H7 (cell line): ENCODE measurements around the gene TIGD7. TPM values are rescaled to one million over a fixed set of nuclear protein-coding genes. Genes with fewer than 3 reads are reported as not detected.

Experiments used
- DNase-seq: peaks from one replicate; pipeline ENCODE4 v3.0.0; 2012
- H3K27me3 ChIP-seq: 2 replicates; pipeline ENCODE4 v1.6.0; 2011; ENCODE audit warnings: mild to moderate bottlenecking, low read length; ENCODE audit not compliant: control insufficient read depth, insufficient read depth
- H3K36me3 ChIP-seq: replicated peaks from 2 replicates; pipeline ENCODE4 v1.5.1; 2011; ENCODE audit warnings: low read length; ENCODE audit not compliant: control insufficient read depth, insufficient read depth
- H3K4me3 ChIP-seq: 2 replicates; pipeline ENCODE4 v1.5.1; 2011; ENCODE audit warnings: low read depth, mild to moderate bottlenecking, control low read depth, low read length, moderate library complexity; ENCODE audit not compliant: insufficient read depth
- total RNA-seq: library from RNA; depleted of rRNA; stranded (reverse); fragments of >200 nt; shearing (Covaris generic); gene quantifications from 2 replicates; pipeline ENCODE4 v1.2.3, GENCODE V29; 2014; rRNA removed

The TIGD7 gene
- total RNA-seq, 1 experiment from 2014 or later: 2.1 TPM

GRCh38 chr16:3266873-3267537 is 38.2 kb downstream of the TIGD7 start:
- Histone ChIP-seq H3K27me3 (peaks cover 11% of the 10 kb centered on the region; the same call in 1 of the 2 replicates), H3K36me3 (no peaks in the 10 kb centered on the region), H3K4me3 (no peak overlapping the region)
- DNase-seq: peak; percentile 73

- no peaks in the 10 kb centered on the region for H3K36me3 ChIP-seq
- DNase-seq: peak; percentile 98
- H3K27me3 ChIP-seq: peaks cover 11% of the 10 kb centered on the region; the same call in 1 of the 2 replicates
- peak overlapping the region; percentile 71 for H3K4me3 ChIP-seq
Observed at GRCh38 chr16:3264137-3265036, 40.8 kb downstream of the TIGD7 start.

- Histone ChIP-seq H3K36me3 (no peaks in the 10 kb centered on the region), H3K4me3 (no peak overlapping the region), H3K27me3 (peaks cover 11% of the 10 kb centered on the region; the same call in 1 of the 2 replicates)
- no peak for DNase-seq
Observed at GRCh38 chr16:3262517-3262916, 42.7 kb downstream of the TIGD7 start.

GRCh38 chr16:3259836-3260235 is 45.4 kb downstream of the TIGD7 start:
- Histone ChIP-seq H3K36me3 (no peaks in the 10 kb centered on the region), H3K27me3 (peaks cover 10% of the 10 kb centered on the region; the same call in 1 of the 2 replicates)
- no peak for DNase-seq

GRCh38 chr16:3256866-3257465 is 48.3 kb downstream of the TIGD7 start:
- Histone ChIP-seq H3K4me3 (no peak overlapping the region), H3K27me3 (no peaks in the 10 kb centered on the region), H3K36me3 (no peaks in the 10 kb centered on the region)
- DNase-seq: no peak

More at GRCh38 chr16:3259836-3260235, 45.4 kb downstream of the TIGD7 start:
- H3K4me3 ChIP-seq: no peak overlapping the region

GRCh38 chr16:3256146-3256865 is 48.9 kb downstream of the TIGD7 start, which contains the start of gene MEFV:
MEFV (minus strand) TSS chr16:3256633; CDS start chr16:3256587, 46 bp downstream.
- Histone ChIP-seq H3K27me3 (no peaks in the 10 kb centered on the region), H3K4me3 (no peak within 1 kb of the TSS), H3K36me3 (no peaks in the 10 kb centered on the region)
- DNase-seq: no peak

GRCh38 chr16:3254309-3254708 is 50.9 kb downstream of the TIGD7 start:
- H3K36me3 ChIP-seq: no peaks in the 10 kb centered on the region
- peak; percentile 50 for DNase-seq
- no peak overlapping the region for H3K4me3 ChIP-seq
- H3K27me3 ChIP-seq: no peaks in the 10 kb centered on the region

GRCh38 chr16:3252967-3253366 is 52.3 kb downstream of the TIGD7 start:
- H3K4me3 ChIP-seq: no peak overlapping the region
- no peaks in the 10 kb centered on the region for H3K36me3 ChIP-seq
- DNase-seq: no peak
- H3K27me3 ChIP-seq: no peaks in the 10 kb centered on the region

GRCh38 chr16:3249451-3249850 is 55.8 kb downstream of the TIGD7 start:
- no peak for DNase-seq
- Histone ChIP-seq H3K27me3 (no peaks in the 10 kb centered on the region), H3K36me3 (no peaks in the 10 kb centered on the region), H3K4me3 (no peak overlapping the region)

GRCh38 chr16:3249020-3249419 is 56.2 kb downstream of the TIGD7 start:
- H3K4me3 ChIP-seq: no peak overlapping the region
- no peak for DNase-seq
- no peaks in the 10 kb centered on the region for H3K36me3 ChIP-seq
- H3K27me3 ChIP-seq: no peaks in the 10 kb centered on the region

Other genes starting within 250 kb of the TIGD7 start
- gene IL32, start 239.8 kb downstream of the TIGD7 start, total RNA-seq: 7.9 and 9.9 TPM in 2 replicates
- gene ZSCAN10, start 206.1 kb downstream of the TIGD7 start, total RNA-seq: 217 and 238 TPM in 2 replicates
- 40.2 and 41.2 TPM in 2 replicates for gene ZNF205, start 192.8 kb downstream of the TIGD7 start, total RNA-seq
- gene ZNF213, start 170.4 kb downstream of the TIGD7 start, total RNA-seq: 5.5 and 6.3 TPM in 2 replicates
- not detected in 2 replicates for gene OR1F1, start 117.2 kb downstream of the TIGD7 start, total RNA-seq
- gene ZNF200, start 70.3 kb downstream of the TIGD7 start, total RNA-seq: 9.1 and 13.1 TPM in 2 replicates
- gene MEFV, start 48.8 kb downstream of the TIGD7 start, total RNA-seq: 0.14 TPM in 1 of 2 replicates, not detected in the other
- 32.4 and 47.5 TPM in 2 replicates for gene ZNF263, start 21.9 kb downstream of the TIGD7 start, total RNA-seq
- gene ZNF75A, start 67 bp upstream of the TIGD7 start, total RNA-seq: 12.1 and 14.9 TPM in 2 replicates
- not detected in 2 replicates for gene OR2C1, start 50.5 kb upstream of the TIGD7 start, total RNA-seq
- gene ZSCAN32, start 95.6 kb upstream of the TIGD7 start, total RNA-seq: 19.5 and 19.9 TPM in 2 replicates
- 11.6 and 12.4 TPM in 2 replicates for gene ZNF174, start 95.8 kb upstream of the TIGD7 start, total RNA-seq
- gene ZNF597, start 138.1 kb upstream of the TIGD7 start, total RNA-seq: 1.5 and 1.9 TPM in 2 replicates
- gene NAA60, start 138.2 kb upstream of the TIGD7 start, total RNA-seq: 11.0 and 12.6 TPM in 2 replicates
- not detected in 2 replicates for gene C16orf90, start 190.1 kb upstream of the TIGD7 start, total RNA-seq
- 8.5 and 11.9 TPM in 2 replicates for gene CLUAP1, start 195.6 kb upstream of the TIGD7 start, total RNA-seq